HG02763 (cell line): Measurements from ENCODE around the gene RUNX1.
"Not testable (repeated sequence)": the region's sequence is repeated elsewhere in the genome, so short reads cannot be mapped to it uniquely, and the experiment has no call there.

Source experiments
- ATAC-seq: cut with Tn5 transposase; IDR thresholded peaks from one replicate; pipeline ENCODE4 v1.9.1; 2021; ENCODE audit warnings: mild to moderate bottlenecking, moderate library complexity; ENCODE audit not compliant: unreplicated experiment

The RUNX1 gene

DNA sequence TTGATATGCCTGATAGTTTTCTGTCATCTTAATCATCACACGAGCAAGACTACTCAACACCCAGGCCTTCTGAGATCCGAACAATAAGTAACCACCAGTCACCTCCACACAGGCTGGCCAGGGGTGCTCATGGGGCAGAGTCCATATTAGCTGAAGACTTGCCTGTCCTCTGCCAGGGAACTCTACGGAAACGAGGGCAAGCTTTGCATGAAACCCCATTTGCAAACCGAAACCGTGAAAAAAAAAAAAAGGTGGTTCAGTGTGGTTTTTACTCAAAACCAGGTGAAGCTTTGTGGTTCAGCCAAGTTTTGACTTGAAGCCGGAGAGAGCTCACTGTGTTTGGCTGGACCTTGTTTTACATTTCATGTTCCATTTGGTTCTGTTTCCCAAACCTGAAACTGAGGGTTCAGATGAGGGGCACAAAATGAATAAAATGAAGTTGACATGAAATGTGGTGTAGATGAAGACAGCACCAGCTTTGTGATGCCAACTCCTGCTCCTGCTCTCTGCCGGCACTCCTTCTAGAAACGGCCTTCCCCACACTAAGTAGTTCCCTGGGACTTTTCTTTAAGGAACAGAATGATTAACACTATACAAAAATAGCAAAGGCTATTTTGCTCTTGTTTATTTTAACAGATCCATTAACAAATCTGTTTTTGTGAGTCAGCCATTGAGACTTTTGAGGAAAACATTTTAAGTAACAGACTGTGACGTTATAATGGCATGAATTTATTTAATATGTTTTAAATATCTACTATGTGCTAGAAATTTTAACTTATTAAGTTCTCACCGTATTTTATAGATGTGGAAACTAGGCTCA is 74.7 kb downstream of the RUNX1 start:
- ATAC-seq: peak; percentile 92

DNA sequence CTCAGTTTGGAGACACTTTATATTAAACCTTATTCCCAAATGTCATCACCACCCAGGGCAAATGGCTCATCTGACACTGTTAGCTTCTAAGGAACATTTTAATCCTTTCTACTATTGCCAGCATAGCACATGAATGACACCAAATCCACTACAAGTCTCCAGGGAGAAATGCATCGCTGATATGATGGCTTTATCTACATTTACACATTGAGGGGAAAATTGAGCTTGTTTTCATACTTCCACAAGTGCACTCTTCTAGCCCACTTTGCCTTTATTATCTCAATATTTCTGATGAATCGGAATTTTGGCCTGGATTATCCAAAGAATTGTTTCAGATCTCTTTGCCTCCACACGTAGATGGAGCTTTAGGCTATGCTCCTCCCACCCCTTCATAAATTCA is 75.4 kb downstream of the RUNX1 start:
- ATAC-seq: no peak

DNA sequence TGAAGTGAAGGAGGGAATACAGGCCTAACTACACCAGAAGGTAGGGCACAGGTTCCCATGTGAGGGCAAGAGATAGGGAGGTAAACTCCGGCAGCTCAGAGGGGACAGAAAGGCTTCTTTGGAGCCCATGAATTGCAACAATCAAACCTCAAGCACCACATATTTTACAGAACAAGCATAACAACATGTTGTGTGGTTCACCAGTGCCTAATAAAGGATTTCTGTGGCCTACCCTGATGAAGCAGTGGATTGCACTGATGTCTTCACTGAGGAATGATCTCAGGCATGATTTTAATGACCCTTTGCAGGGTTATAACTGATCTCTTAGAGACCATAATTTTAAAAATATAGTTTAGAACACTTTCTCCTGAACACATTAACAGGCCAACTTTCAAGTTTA is 77.4 kb downstream of the RUNX1 start:
- no peak for ATAC-seq

DNA sequence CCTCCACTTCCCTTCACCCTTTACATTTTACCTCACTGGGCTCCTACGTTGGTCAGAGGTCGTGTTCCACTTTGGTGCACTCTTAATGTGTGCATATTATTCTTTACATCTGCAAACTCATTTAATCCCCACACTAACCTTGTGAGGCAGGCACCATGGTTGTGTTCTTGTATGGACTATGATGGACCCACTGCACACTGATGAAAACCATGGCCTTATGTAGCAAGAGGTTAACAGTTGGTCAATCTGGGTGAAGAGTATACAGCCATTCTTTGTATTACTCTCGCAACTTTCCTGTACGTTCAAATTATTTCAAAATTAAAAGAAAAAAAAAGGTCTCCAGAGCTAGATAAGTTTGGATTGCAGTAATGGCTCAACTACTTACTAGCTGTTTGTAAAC is 78.5 kb downstream of the RUNX1 start:
- no peak for ATAC-seq

DNA sequence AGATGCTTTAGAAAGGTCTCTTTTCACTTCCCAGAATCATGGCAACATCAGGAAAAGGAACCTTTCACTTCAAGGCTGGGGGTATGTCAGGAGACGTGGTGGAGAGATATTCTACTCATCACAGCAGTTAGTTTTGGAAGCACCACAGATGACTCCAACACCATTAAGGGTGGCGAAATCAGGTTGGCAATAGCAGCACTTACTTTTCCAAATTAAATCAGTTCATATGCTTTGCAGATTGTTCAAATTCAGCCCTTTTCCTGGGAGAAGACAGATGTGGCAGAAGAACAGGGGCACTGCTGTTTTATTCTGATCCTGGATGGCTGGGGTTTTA is 79.0 kb downstream of the RUNX1 start:
- no peak for ATAC-seq

DNA sequence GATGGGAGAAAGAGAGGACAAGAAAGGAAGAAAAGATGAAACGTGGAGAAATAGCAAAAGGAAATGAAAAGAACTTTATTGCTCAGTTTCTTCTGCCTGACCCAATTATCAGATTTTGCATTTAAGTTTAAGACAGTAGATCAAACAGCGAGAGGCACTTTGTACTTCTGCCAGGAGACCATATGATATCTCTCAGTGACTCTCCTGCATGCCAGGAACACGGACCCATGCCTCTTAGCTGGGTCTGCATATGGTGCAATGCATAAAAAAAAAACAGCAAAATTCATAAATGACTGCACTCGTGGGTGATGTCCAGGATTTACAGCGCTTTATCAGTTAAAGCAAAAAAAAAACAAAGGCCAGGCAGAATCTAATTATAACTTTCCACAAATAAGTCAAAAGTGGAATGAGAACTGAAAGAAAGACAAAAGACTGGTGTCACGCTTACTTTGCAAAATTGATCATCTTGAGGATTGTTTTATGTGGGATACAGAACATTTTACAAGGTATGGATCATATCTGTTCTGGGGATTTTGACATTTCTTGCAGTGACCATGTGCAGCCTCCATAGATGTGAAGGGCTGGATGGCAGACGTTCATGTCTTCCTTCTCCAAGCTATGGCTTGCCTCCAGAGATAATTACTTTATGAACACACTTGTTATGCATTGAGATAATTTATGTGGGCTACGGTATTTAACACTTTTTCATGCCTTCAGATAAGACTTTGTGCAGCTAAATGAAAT is 79.5 kb downstream of the RUNX1 start:
- no peak for ATAC-seq

DNA sequence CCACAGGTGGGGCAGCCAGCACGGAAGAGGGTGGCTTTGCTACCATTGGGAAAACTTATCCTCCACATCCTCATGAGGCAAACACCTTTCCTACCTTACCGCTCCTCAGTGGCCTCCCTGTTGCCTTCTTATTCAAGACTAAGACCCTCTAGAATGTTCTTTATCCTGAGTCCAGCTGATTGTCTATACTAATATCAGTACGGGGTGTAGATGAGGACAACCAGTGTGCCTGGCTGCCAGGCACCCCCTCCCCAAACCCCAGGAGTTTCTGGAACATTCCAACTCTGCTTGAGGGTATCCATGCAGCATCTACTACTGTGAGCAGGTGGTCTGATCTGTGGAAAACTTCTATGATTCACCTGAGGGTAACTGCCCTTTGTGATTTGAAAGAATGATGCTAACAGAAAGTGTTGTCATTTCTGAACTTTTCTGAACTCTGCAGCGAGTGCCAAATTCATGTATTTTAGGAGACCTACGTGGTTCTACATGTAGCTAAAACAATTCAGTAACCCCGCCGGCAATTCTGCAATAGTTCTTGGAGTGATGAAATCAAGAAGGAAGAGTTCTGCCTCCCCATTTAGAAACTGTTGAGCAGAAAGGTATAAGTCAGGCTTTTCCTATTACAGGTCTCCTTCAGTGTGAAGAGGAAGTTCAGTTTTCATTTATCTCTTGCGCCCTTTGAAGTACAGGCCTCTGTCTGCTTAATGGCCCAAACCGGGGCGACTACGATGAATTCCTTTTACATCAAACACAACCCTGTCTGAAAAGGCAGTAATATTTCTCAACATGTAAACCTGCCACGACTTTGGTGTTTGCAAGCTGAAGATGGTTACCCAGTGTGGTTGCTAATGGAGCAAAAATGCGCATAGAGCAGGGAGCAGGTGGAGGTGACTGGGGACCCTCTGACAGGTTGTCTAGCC is 80.4 kb downstream of the RUNX1 start:
- ATAC-seq: no peak

DNA sequence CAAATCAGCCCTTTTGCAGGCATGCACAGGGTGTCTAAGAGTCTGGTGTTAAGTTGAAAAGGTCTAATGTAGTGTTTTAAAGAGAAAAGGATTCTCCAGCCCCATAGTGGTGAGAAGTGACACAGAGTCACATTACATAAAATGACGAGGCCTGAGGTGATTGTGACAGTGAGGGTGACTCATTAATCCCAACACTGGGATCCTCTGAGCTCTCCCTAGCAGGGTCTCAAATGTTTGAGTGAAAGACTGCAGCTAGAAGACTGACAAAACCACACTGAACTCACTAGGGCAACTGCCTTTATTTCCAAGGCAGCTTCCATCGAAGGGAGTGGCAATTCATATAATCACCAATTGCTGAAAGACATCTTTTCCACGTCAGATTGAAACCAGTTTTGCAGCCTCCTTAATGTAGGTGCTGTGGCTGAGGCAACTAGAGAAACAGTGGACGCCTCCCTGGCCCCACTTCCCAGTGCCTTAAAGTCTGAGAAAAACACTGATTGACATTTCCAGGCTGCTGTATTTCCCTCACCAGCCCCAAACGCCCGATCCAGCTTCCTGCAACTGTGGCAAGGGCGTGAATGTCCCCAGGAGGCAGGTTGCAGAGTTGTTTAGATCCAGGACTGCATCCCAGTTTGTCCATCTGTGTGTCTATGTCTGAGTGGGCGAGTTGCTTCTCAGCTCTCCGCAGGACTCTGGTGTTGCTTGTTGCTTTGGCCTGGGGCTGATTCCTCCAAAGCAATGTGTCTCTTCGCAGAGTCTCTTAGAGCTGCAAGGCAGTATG is 81.4 kb downstream of the RUNX1 start:
- no peak for ATAC-seq

DNA sequence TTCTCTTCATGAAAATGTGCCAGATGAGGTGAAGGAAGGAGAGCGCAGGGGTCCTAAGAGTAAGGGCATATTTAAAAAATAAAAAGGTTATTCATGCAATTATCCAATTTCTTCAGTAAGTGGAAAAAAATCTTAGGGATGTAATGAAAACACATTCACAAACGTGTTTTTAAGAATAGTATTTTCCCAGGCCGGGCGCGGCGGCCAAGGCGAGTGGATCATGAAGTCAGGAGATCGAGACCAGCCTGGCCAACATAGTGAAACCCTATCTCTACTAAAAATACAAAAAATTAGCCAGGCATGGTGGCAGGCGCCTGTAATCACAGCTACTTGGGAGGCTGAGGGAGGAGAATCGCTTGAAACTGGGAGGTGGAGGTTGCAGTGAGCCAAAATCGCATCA is 82.2 kb downstream of the RUNX1 start:
- ATAC-seq: not testable (repeated sequence)

DNA sequence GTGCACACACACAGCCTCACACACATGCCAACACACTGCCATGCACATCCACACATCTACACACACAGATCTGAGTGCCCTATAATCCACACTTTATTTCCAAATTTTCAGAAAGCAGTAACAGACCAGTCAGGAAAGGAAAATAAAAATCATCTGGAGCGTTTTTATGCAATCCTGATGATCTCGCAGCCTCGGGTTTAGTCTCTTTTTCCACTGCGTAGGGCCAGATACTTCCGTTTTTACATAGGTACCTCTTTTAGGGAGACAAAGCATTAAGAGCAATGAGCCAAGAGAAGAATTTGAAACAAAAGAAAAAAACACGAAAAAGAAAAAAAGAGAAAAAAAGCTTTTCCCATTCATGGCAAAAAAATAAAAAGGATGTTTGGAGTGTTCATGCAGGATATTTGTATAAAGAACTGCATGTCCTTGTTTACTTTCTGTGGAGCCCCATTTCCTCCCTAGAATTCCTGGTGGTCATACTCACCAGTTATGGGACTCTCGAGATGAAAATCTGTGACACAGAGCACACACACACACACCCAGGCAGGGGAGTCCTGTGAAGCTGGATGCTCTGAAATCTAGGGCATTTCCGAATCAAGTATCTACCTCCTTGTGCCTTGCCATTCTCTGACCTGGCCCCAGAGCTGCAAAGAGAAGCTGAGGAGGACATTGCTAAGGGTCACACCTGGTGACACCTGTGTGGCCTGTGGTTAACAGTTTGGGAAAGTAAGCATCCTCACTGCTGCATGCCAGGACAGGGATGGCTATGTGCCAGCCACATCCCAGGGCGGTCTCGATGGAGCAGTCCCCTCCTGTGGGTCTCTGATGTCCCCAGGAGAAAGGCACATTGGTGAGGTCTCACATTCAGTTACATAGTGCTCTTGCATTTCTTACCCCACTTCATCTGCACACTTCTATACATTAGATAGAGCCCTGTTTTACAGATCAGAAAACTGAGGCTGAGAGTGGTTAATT is 83.6 kb downstream of the RUNX1 start:
- no peak for ATAC-seq

DNA sequence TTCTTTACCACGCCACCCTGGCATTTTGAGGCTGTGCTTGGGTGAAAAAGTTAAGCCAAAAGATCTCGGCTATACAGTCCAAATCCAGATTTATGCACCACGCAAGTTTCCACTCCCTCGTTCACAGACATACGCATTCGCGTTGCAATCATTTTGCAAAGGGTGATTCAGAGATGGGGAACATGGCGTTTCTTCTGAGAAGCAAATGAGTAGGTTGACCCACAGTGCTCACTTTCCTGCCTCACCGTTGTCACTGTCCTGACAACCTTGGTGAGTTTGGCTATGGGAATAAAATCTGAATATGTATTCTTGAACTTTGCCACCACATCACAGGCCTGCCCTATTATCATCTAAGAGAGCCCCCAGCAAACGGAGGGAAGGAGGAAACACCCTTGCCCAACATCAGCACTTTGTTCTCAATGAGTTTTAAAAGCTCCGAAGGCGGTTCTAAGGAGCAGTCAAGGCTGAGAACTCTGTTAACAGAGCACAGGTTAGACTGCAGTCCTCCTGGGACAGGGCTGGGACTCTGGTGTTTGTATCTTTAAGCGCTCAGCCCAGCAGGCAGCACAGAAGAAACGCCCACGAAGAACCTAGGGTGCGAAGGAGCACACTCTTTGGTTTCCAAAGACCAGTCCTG is 86.4 kb downstream of the RUNX1 start:
- no peak for ATAC-seq

DNA sequence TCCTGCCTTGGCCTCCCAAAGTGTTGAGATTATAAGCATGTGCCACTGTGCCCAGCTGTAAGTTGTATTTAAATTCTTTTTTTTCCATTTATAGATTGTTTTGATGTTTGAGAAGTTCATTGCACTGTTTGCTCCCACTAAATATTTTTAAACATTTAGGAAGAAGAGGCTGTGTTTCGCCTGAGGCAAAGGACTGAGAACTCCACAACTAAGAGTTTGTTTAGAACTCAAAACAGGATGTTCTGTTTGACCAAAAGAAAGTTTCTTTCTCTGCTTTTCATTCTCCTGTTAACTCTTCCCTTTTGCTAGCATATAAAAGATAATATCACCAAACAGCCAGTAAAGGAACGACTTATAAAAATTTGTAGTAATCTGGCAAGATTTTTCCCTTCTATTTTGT is 87.0 kb downstream of the RUNX1 start:
- ATAC-seq: no peak

DNA sequence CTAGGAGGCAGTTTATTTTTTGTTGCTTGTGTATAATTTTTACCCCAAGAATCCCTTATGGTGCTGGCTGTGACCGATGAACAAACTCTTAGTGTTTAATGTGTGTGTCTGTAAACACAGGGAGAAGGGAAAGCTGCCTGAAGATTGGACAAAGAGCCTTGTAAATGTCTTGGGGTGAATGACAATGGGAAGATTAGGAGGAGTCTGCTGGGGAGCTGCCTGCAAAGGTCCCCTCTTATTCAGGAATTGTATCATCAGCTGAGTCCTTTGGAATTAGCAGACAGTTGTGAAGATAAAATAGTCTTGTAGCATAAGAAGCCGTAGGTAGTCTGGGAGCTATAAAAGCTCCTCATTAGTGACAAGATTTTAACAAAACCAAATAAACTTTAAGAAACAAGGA is 88.4 kb downstream of the RUNX1 start:
- no peak for ATAC-seq

DNA sequence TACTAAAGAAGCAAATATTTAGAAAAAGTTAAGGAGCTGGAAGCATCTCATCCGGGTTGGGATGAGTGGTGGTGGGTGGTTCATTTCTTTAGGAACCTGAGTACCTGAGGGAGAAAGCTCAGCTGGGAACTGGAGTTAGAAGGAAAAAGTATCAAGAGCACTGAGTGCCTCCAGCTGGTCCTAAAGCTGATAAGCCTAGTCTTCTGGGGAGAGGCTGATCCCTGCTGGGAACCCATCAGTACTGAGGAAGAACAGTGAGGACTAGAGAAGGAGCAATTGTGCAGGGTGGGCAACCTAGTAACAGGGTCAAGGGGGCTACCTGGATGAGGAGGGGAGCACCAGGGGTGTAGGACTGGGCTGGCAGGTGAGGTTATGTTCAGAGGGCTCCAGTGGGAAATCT is 89.5 kb downstream of the RUNX1 start:
- no peak for ATAC-seq

DNA sequence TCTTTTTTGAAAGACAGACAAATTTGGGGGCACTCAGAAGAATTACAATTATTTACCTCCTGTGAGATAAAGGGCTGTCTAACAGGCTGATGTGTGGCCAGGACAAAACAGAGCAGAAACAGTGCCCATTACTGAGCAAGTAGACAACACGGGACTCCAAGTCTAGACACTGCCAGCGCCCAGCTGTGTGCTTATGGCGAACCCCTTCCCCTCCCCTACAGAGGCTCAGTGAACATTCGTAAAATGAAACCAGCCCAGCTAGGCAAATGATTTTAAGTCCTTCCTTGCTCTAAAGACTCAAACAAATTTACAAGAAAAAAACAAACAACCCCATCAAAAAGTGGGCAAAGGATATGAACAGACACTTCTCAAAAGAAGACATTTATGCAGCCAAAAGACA is 91.1 kb downstream of the RUNX1 start:
- ATAC-seq: no peak

DNA sequence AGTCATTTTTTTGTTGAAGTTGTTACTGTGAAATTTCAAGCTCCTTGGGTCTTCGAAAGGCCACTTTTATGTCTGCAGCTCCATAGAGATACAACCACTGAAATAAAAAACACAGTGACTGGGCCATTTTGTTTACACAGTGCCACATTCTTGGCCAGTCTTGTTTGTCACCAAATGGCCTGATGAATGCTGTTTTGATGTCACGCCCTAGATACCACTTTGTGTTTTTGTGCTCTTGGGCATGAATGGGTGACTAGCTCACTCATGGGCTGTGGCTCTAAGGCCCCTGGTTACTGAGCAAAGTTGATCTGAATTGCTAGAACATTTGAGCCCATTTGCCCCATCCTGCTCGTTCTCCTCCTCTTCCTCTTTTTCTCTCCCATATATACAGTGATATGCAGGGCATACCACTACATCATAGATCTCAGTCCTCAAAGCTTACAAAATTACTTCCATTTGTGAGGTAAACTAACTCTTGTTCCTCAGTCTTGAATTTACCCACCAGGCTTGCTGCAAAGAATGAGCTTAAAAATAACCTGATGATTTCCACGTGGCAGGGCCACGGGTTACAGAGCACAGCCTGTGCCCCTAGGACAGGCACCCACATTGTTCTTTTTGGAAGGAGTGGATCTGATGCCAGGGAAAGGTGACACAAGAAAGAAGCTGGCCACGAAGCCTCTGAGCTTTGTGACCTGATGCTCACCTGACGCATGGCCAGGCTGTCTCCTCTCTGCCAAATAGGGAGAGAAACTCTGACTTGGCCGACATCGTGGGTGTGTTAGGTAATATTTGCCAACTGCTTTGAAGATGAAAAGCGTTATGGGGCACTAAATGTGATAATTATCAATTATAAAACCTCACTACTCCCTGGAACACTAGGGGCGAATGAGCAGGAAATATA is 92.4 kb downstream of the RUNX1 start:
- ATAC-seq: no peak

DNA sequence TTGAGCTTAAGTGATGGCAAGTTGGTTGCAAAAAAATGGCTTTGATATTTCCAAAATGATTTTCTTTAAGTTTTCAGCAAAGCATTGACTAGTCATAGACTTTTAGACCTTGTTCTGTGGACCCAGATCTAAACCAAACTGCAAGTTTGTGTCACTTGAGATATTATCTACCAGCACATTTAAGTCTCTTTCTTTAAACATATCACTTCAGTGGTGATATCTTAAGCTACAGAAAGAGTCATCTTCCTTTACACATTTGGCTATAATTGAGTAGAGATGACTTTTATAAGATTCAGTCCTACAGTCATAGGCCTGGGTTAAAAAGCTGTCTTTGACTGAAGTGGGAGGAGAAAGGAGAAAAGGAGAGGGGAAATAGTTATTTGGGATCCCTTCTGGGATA is 95.2 kb downstream of the RUNX1 start:
- ATAC-seq: no peak

DNA sequence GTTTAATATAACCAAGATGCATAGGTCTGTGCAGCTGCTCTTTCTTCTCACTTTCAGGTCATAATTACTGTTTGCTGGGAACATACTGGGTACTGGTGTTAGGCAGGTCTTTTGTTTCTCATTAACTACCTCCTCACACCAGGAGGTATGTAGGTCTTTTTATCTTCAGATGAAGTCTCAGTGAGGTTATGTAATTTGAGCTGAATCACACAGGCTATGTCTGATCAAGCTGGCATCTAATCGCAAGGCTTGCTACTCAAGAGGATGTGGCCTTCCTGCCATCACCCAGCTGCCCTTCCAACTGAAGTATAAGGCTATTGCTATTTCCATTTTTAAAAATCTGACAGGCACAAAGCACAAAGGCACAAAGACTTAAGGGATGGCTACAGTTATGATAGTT is 96.4 kb downstream of the RUNX1 start:
- ATAC-seq: no peak
